DMS114 treated with DMSO at 0.1 percent for 48 hours (cell line): ENCODE results near the gene EMILIN2.

ENCODE experiments used
- DNase-seq: peaks from one replicate; lab custom pipeline; 2025; ENCODE audit not compliant: unreplicated experiment; lab: John Stamatoyannopoulos, UW

The EMILIN2 gene

DNA sequence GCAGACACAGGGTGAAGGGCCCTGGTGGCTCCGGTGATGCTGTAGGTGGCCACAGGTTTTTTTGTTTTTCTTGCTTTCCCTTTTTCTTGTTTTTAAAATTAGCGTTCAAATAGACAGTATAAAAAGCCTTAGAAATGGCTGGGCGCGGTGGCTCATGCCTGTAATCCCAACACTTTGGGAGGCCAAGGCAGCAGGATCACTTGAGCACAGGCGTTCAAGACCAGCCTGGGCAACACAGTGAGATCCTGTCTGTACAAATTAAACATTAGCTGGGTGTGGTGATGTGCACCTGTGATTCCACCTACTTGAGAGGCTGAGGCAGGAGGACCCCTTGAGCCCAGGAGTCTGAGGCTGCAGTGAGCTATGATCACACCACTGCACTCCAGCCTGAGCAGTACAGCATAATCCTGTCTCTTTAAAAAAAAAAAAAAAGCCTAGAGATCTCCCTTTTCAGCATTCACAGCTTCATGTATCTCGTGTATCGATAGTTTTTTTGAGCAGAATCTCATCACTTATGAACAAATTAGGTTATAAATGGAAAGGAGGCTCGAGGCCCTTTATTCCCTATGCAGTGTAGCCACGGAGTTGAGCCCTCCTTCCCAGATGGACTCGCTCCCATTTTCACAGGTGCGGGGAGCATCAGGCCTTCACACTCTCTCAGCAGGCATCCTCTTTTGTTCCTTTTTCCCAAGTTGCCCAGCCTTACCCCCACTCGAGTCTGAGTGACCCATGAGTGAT lies 50.8 kb downstream of the EMILIN2 start:
- no peak for DNase-seq

GRCh38 chr18:2898186-2898640 lies 51.4 kb downstream of the EMILIN2 start:
- no peak for DNase-seq

GRCh38 chr18:2900684-2901422 lies 54.0 kb downstream of the EMILIN2 start:
- no peak for DNase-seq

- no peak for DNase-seq
Observed at GRCh38 chr18:2901423-2901985, 54.7 kb downstream of the EMILIN2 start.

GRCh38 chr18:2902327-2902726 lies 55.5 kb downstream of the EMILIN2 start:
- DNase-seq = no peak

- DNase-seq = no peak
Observed at GRCh38 chr18:2903006-2903405, 56.2 kb downstream of the EMILIN2 start.

- peak; percentile 14 for DNase-seq
Observed at GRCh38 chr18:2905854-2906703, 59.3 kb downstream of the EMILIN2 start.

GRCh38 chr18:2906704-2907549 lies 60.1 kb downstream of the EMILIN2 start:
- DNase-seq = no peak

- DNase-seq = no peak
Observed at GRCh38 chr18:2907550-2908135, 60.8 kb downstream of the EMILIN2 start.

DNA sequence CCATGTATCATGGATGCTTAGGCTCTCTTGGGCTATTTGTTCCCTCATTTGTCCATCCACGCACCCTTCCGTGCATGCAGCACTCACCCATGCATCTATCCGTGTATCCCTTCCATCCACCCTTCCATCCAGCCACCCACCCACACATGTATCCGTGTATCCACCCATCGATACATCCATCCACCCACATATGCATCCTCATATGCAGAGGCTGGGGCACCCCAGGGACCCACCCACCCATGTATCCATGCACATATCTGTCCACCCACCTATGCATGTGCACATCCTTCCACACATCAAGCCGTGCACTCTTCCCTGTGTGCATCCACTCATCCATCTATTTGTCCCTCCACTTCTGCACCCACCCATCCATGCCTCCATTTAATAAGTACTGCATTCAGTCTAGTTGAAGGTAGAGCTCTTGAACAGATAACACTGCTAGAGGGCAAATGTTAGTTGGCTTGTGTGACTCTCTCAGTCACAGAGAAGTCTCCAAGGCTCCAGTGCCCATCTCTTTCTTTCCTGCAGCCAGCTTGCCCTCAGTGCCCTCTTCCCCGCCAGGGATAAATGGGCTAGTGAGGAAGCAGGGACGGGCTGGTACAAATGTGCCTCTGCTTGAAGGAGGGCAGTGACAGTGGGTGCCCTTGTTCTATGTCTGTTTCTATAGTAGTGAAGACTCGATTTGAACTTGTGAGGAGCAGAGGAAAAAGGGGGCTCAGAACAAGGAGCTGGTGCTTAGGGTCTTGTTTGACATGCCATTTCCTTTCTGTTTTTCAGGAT lies 61.5 kb downstream of the EMILIN2 start:
- DNase-seq = no peak

DNA sequence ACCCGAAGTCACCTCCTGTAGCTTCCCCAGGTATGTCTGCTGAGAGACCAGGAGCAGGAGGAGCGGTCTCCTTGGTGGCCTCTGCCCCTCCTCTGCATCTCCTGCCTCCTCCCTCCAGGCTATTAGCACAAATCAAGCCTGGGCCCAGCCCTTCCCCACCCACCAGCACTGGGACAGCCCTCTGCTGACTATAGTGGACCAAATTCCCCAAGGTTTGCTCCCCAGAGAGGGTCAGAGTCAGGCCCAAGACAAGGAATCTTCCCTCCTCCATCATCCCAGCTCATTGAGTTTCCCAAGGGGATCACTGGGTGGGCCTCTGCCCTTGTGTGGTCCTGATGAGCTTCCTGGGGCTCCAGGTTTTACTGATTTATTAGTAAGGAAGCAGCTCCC lies 62.1 kb downstream of the EMILIN2 start:
- DNase-seq = no peak

DNA sequence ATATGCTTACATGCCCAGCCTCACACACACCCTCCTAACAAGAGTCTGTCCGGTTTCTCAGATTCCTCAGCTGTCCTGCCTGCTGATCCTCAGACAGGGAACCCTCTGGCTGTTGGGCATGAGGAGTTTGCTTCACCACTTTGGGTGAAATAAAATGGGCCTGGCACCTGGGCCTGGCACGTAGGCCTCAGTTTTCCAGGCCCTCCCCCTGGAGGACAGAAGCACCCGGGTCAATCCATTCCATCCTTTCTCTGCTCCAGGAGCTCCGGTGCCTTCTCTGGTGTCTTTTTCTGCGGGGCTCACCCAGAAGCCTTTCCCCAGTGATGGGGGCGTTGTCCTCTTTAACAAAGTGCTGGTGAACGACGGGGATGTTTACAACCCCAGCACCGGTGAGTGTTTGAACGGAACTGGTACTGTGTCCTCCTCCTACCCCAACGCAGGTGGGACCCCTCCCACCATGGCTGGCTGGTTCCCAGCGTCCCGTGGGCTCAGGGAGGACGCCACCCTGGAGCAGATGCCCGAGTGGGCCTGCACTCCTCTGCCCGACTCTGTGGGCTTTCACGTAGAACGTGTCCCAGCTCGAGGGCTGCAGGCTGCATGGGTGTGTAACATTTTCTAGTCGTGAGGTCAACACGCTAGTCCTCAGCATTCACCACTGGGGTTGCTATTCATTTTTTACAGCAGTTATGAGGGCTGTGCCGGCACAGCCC lies 62.8 kb downstream of the EMILIN2 start:
- no peak for DNase-seq

- DNase-seq = no peak
Observed at GRCh38 chr18:2910261-2910660, 63.5 kb downstream of the EMILIN2 start.

- no peak for DNase-seq
Observed at GRCh38 chr18:2910751-2911425, 64.1 kb downstream of the EMILIN2 start.

- DNase-seq = no peak
Observed at GRCh38 chr18:2911533-2911932, 64.7 kb downstream of the EMILIN2 start.

GRCh38 chr18:2912357-2913299 lies 65.8 kb downstream of the EMILIN2 start:
- DNase-seq = no peak
